Activated CD8-positive, alpha-beta memory T cell treated with anti-CD3 and anti-CD28 coated beads for 48 hours (primary cell): ENCODE results near the gene PELI2.

Experiments used
- DNase-seq, 3 experiments: peaks; one replicate each; pipeline ENCODE4 v3.0.0-alpha.2; 2020; ENCODE audit warnings: low read depth in 2 of 3, low spot score in 2 of 3

The PELI2 gene

GRCh38 chr14:56117765-56118610, at the start of gene PELI2:
PELI2 (plus strand) TSS chr14:56118411; CDS start chr14:56118661, 250 bp downstream.
- DNase-seq, result peak; percentile 40 to 51 (median 41)

- no peak for DNase-seq
These were observed 44.4 kb upstream of the PELI2 start for GRCh38 chr14:56073799-56074198.

DNA sequence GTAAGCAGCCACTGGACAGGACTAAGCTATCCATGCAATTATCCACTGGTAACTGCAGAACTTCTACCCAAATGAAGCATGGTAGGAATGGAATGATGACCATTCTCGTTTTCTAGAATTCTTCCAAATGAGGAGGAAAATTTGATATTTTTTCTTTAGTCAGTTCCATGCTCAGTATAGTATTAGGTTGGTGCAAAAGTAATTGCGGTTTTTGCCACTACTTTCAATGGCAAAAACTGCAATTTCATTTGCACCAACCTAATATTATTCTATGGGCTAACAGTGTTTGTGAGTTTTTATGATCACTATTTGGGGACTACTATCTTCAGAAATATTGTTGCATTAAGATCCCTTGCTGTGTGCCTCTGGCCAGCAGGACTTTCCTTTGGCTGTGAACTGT, 42.9 kb upstream of the PELI2 start:
- DNase-seq, result no peak

GRCh38 chr14:56081139-56081538, 37.1 kb upstream of the PELI2 start:
- DNase-seq, result no peak

GRCh38 chr14:56082880-56083279, 35.3 kb upstream of the PELI2 start:
- DNase-seq, result no peak

GRCh38 chr14:56085471-56085870, 32.7 kb upstream of the PELI2 start:
- DNase-seq, result no peak

DNA sequence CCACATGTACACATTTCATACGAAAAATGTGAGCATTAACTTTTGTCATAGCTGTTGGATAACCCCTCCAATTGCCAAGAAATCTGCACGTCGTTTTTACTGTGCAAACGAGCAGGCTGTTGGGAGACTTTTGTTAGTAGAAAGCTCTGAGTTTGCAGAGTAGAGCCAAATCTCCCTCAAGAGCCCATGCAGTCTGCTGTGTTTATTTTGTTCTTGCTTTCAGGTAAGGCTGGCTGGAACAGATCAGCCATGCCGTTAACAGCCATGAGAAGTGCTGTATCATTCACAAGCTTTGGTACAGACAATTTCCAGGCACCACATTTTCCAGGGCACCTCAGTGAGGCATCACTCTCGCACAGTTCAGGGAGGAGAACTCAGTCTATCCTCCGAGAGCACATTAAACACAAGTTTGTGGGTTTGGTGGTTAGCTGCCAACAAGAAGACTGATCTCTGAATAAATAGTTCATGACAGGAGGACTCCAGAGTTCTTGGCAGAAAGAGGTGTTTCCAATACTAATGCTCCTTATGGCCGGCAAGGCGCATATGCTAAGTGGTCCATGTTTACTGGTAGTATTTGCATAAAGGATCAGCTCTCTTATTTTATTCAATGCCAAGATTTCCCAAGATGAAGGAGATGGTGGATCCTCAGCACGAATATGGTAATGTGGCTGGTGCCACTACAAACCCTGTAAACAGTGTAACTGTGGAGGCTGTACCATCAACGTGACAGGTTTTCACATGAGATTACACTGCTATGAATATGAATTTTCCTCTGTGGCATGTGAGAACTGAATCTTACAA, 30.3 kb upstream of the PELI2 start:
- no peak for DNase-seq

DNA sequence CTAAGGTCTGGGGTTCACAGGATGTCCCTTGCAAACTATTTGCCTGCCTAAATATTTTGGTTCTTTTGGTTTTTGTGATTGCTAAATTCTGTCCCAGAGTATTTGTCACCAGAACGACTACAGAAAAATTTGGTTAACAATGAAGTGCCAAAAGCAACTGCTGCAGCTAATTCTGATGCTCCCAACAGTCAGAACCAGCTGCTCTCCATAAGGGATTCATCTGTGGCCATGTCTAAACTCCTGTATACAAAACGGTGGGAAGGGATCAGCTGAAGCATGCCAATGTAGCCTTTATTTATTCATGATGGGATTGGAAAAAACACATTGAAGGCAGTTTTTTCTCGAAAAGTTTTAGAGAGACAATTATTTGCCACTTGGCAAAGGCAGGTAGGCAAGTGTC, 29.3 kb upstream of the PELI2 start:
- DNase-seq, result no peak

DNA sequence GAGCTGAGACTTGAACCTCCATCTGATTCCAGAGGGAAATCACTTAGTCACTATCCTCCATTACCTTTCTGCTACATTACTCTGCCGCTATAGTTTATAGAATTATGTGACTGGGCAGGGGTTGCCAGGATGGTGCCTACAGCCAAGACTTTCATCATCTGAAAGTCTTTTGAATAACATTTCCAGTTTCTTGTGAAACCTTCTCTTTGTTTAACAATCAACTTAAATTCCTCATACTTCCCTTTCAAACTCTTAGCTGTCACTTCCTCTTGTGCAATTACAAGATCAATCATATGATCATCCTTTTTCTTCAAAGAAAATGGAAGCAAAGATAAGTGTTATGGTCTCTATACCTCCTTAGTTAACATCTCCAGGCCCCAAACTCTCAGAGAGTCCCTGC, 25.4 kb upstream of the PELI2 start:
- DNase-seq, result no peak

- no peak for DNase-seq
These were observed 24.1 kb upstream of the PELI2 start for GRCh38 chr14:56094076-56094475.

GRCh38 chr14:56098021-56098420, 20.2 kb upstream of the PELI2 start:
- DNase-seq, result no peak

- DNase-seq, result no peak
These were observed 19.0 kb upstream of the PELI2 start for GRCh38 chr14:56099081-56099797.

- DNase-seq, result no peak
These were observed 17.7 kb upstream of the PELI2 start for GRCh38 chr14:56100556-56100955.

- no peak for DNase-seq
These were observed 15.3 kb upstream of the PELI2 start for GRCh38 chr14:56102941-56103340.

DNA sequence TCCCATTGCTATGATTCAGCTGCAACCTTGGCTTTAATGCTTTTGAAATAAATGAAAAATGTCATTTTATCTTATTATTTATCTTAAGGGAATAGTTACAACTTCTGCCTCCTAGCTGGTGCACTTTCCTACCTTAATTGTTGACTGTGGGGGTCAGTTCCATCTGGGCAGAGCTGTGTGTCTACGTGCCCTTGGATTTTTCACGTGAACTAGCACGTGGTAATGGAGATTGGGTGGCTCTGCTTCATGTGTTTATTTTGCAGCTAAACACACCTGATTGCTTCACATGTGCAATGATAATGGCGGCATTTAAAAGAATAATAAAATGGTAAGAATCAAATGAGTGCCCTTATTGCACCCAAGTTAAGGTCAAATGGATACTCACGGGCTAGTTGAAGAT, 10.6 kb upstream of the PELI2 start:
- no peak for DNase-seq

GRCh38 chr14:56108057-56108456, 10.2 kb upstream of the PELI2 start:
- DNase-seq, result no peak

DNA sequence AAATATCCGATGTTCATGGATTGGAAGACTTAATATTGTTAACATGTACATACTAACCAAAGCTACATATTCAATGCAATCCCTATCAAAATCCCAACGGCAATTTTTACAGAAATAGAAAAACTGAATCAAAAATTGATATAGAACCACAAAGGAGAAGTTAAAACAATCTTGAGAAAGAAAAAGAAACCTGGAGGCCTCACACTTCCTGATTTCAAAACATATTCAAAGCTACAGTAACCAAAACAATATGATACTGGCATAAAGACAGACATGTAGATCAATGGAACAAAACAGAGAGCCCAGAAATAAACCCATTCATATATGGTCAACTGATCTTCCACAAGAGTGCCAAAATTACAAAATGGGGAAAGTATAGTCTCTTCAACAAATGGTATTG, 5.4 kb upstream of the PELI2 start:
- no peak for DNase-seq

GRCh38 chr14:56115334-56115870, 2.8 kb upstream of the PELI2 start:
- DNase-seq, result no peak

- DNase-seq, result no peak
These were observed 2.0 kb upstream of the PELI2 start for GRCh38 chr14:56115976-56116893.

- peak in 1 of 3 experiments; percentile 8 for DNase-seq
These were observed 485 bp downstream of the PELI2 start for GRCh38 chr14:56118611-56119181.
